Common myeloid progenitor, CD34-positive (primary cell): ENCODE measurements around the gene GNAI1.

ENCODE experiments used
- CTCF ChIA-PET: fragments of 350-600 bp; sonication (Branson Sonifier 250); formaldehyde crosslinking; loops from one replicate; lab custom pipeline; 2021; ENCODE audit warnings: antibody characterized with exemption; lab: Charles Lee
- POLR2A ChIA-PET: fragments of 350-600 bp; sonication (Branson Sonifier 250); formaldehyde crosslinking; loops from one replicate; lab custom pipeline; 2021; ENCODE audit warnings: antibody characterized with exemption; lab: Charles Lee
- DNase-seq, 3 donors: peaks; one replicate each; pipeline versions ENCODE4 v3.0.0 to v3.0.0-alpha.2; 2013
- H3K27ac ChIP-seq, 2 experiments: 1 replicate in 1 of 2; 2 replicates in 1 of 2; pipeline ENCODE4 v1.7.0; 2013; ENCODE audit warnings: inconsistent platforms in 2 of 2, low read length in 2 of 2, mild to moderate bottlenecking in 2 of 2, low read depth in 1 of 2, moderate library complexity in 1 of 2; ENCODE audit not compliant: severe bottlenecking in 2 of 2, insufficient read depth in 1 of 2, poor library complexity in 1 of 2
- H3K27me3 ChIP-seq, 5 experiments: replicated peaks in 2 of 5; 1 replicate in 3 of 5; 2 replicates in 2 of 5; pipeline versions ENCODE4 v1.6.1 to v1.7.0; 2013; ENCODE audit warnings: low read length in 4 of 5, mild to moderate bottlenecking in 2 of 5, moderate library complexity in 2 of 5, inconsistent platforms in 1 of 5; ENCODE audit not compliant: insufficient read depth in 5 of 5, control insufficient read depth in 4 of 5
- H3K36me3 ChIP-seq, 4 experiments: 1 replicate in 2 of 4; 2 replicates in 2 of 4; pipeline versions ENCODE4 v1.6.1 to v1.7.0; 2013; ENCODE audit warnings: low read length in 3 of 4, control low read depth in 1 of 4, mild to moderate bottlenecking in 1 of 4; ENCODE audit not compliant: control insufficient read depth in 4 of 4, insufficient read depth in 4 of 4
- H3K4me1 ChIP-seq, 4 experiments: 1 replicate in 3 of 4; 2 replicates in 1 of 4; pipeline versions ENCODE4 v1.6.1 to v1.7.1; 2013; ENCODE audit warnings: low read length in 3 of 4, mild to moderate bottlenecking in 3 of 4, control low read depth in 1 of 4, inconsistent platforms in 1 of 4, moderate library complexity in 1 of 4; ENCODE audit not compliant: control insufficient read depth in 4 of 4, insufficient read depth in 4 of 4; ENCODE audit errors: control extremely low read depth in 1 of 4
- H3K4me3 ChIP-seq, 7 experiments: 1 replicate in 4 of 7; 2 replicates in 3 of 7; pipeline versions ENCODE4 v1.5.1 to v1.7.0; 2013; ENCODE audit warnings: mild to moderate bottlenecking in 7 of 7, low read length in 6 of 7, moderate library complexity in 6 of 7, inconsistent platforms in 2 of 7, low read depth in 2 of 7, control low read depth in 1 of 7; ENCODE audit not compliant: insufficient read depth in 4 of 7, control insufficient read depth in 1 of 7; ENCODE audit errors: extremely low read depth in 1 of 7
- H3K9me3 ChIP-seq, 5 experiments: 1 replicate in 4 of 5; 2 replicates in 1 of 5; pipeline versions ENCODE4 v1.6.1 to v1.7.1; 2013; ENCODE audit warnings: low read length in 4 of 5, mild to moderate bottlenecking in 2 of 5, inconsistent platforms in 1 of 5, low read depth in 1 of 5, moderate library complexity in 1 of 5; ENCODE audit not compliant: control insufficient read depth in 4 of 5, insufficient read depth in 2 of 5; ENCODE audit errors: control extremely low read depth in 1 of 5
- WGBS: methylation state at CpG from one replicate; pipeline ENCODE4 v1.1.5; 2013; ENCODE audit not compliant: insufficient coverage; 5-methylcytosine and 5-hydroxymethylcytosine counted together

The GNAI1 gene

DNA sequence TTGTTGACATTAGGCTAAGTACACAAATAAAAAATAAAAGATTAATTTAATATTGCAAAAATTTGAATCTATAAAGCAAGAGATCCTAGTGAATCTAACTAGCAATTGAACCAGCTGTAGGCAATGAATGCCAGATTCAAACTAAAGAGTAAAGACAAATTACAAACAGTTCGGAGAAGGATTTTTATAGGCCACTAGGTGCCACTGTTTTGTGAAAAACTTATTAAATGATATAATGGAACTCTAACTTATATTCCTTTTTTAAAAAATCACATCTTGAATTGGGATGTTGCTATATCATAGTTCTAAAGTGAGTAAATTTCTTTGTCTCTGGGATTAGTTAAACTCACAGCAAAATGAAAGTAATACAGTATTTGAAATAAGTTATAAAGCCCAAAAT lies 39.1 kb upstream of the GNAI1 start:
- WGBS = no CpG with 5 or more reads among the region's 1 CpG
- Histone ChIP-seq H3K4me3 (no peak overlapping the region), H3K27me3 (no peaks in the 10 kb centered on the region), H3K4me1 (peaks cover 0 to 4% (median 0%) of the 10 kb centered on the region in 4 experiments), H3K27ac (no peak overlapping the region), H3K9me3 (no peaks in the 10 kb centered on the region), H3K36me3 (no peaks in the 10 kb centered on the region)
- ChIA-PET POLR2A (interaction anchor here (1.2 kb wide), 1 partner anchor 39 kb away, joined by 3 read pairs; the partner anchor contains the start of gene GNAI1), CTCF (interaction anchor here (0.8 to 4.4 kb wide), 15 partner anchors 10 to 361 kb away, joined by 3 to 31 read pairs (median 6); partner anchors contain the start of gene GNAI1)
- peak; percentile 31 to 60 (median 56) for DNase-seq

GRCh38 chr7:80097756-80098155 lies 36.9 kb upstream of the GNAI1 start:
- POLR2A ChIA-PET = interaction anchor here (0.8 kb wide), 1 partner anchor 31 kb away, joined by 3 read pairs; no protein-coding TSS in a partner anchor
- Histone ChIP-seq H3K27ac (no peak overlapping the region), H3K4me1 (peaks cover 0 to 4% (median 0%) of the 10 kb centered on the region in 4 experiments), H3K9me3 (peaks cover 0 to 4% (median 0%) of the 10 kb centered on the region in 5 experiments), H3K4me3 (no peak overlapping the region), H3K27me3 (no peaks in the 10 kb centered on the region), H3K36me3 (no peaks in the 10 kb centered on the region)
- DNase-seq = no peak
- no CpG with 5 or more reads among the region's 2 CpGs for WGBS
- CTCF ChIA-PET = interaction anchor here (0.9 to 4.4 kb wide), 9 partner anchors 8 to 293 kb away, joined by 3 to 31 read pairs (median 14); partner anchors contain the start of gene GNAI1

DNA sequence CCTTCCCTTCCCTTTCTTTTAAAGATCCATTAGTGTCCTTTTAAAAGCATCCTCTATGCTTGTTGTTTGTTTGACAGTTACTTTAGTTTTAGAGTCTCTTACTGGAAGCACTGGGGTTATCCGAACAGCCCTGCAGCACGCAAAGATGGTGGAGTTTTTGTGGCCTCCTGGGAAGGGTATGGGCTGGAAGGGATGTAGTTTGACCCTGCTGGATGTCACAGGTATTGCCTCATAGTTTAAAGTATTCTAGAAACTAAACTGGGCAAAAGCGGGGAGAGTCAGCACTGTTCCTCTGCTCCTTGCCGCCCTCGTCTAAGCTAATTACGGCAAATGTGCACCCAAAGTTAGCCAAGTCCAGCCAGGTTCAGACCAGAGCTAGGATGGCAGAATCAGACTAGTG lies 35.8 kb upstream of the GNAI1 start:
- Histone ChIP-seq H3K27ac (no peak overlapping the region), H3K27me3 (no peaks in the 10 kb centered on the region), H3K36me3 (no peaks in the 10 kb centered on the region), H3K4me1 (peaks cover 0 to 4% (median 0%) of the 10 kb centered on the region in 4 experiments), H3K4me3 (no peak overlapping the region), H3K9me3 (peaks cover 0 to 4% (median 0%) of the 10 kb centered on the region in 5 experiments)
- CTCF ChIA-PET = interaction anchor here (0.6 to 4.4 kb wide), 10 partner anchors 9 to 294 kb away, joined by 3 to 31 read pairs (median 3); no protein-coding TSS in a partner anchor
- DNase-seq = peak in 1 of 3 donors; percentile 20
- WGBS = 98% methylated on average over 6 of the region's 6 CpGs
- POLR2A ChIA-PET = no interaction called here

DNA sequence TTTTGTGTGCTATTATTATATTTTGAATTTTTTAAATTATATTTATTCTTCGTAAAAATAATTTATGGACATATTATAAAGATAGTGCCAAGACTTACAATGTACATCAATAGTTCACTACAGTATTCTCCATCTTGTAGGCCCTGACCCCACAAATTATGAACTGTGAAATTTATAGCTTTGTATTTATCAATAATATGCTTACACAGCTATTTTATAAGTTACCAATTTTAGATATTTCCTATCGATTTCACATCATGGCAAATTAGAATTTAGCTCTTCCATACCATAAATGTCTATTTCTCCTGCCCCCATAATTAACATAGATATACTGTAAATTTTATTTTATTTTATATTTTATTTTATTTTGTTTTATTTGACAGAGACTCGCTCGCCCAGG lies 34.4 kb upstream of the GNAI1 start:
- no peaks in the 10 kb centered on the region for H3K36me3 ChIP-seq
- no peak overlapping the region for H3K4me3 ChIP-seq
- no peaks in the 10 kb centered on the region for H3K27me3 ChIP-seq
- H3K9me3 ChIP-seq = peaks cover 0 to 4% (median 0%) of the 10 kb centered on the region in 5 experiments
- POLR2A ChIA-PET = no interaction called here
- CTCF ChIA-PET = interaction anchor here (0.6 to 4.1 kb wide), 9 partner anchors 11 to 293 kb away, joined by 3 to 22 read pairs (median 5); no protein-coding TSS in a partner anchor
- DNase-seq = no peak
- WGBS = 93% methylated on average over 2 of the region's 4 CpGs
- no peak overlapping the region for H3K27ac ChIP-seq
- peaks cover 0 to 10% (median 4%) of the 10 kb centered on the region in 4 experiments for H3K4me1 ChIP-seq

GRCh38 chr7:80105701-80106408 lies 28.8 kb upstream of the GNAI1 start:
- Histone ChIP-seq H3K27ac (peak overlapping the region; percentile 25 to 74), H3K27me3 (no peaks in the 10 kb centered on the region), H3K9me3 (peaks cover 0 to 4% (median 0%) of the 10 kb centered on the region in 5 experiments), H3K4me1 (peaks cover 26 to 50% (median 39%) of the 10 kb centered on the region in 4 experiments), H3K4me3 (peak overlapping the region in 1 of 7 experiments; percentile 14), H3K36me3 (no peaks in the 10 kb centered on the region)
- POLR2A ChIA-PET = interaction anchor here (0.5 to 1.8 kb wide), 2 partner anchors 29 to 113 kb away, joined by 3 to 7 read pairs; partner anchors contain the start of gene GNAI1
- WGBS = 0% methylated on average over 2 of the region's 3 CpGs
- CTCF ChIA-PET = interaction anchor here (0.7 to 12.7 kb wide), 7 partner anchors 8 to 39 kb away, joined by 3 to 136 read pairs (median 4); partner anchors contain the start of gene GNAI1
- DNase-seq = peak; percentile 48 to 78 (median 61)

DNA sequence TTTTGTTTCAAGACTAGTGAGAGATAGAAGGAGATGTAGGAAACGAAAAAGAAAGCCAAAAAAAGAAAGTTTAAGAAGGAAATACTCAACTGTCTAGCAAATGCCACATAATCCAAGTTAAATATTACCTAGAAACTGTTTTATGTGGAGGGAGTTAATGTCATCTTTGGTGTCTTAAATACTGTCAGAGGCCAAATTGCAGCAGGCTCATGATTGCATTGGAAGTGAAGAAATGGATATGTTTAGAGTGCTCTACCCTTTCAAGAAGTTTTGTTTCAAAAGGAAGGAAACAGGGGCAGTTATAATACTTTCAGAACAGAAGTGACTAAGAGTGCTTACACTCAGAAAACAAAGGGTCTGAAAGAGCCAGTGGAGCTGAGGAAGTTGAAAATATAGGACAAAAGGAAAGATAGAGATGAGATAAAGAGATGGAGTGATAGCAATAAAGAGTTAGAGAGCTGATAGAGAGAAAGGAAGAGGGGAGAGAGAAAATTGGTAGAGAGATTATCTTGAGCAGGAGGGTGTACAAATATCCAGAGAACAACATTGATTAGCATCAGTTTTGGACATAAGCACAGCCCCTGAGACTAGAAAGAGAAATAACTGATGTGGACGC lies 28.0 kb upstream of the GNAI1 start:
- POLR2A ChIA-PET = interaction anchor here (1.8 kb wide), 1 partner anchor 28 kb away, joined by 7 read pairs; the partner anchor contains the start of gene GNAI1
- H3K27ac ChIP-seq = peak overlapping the region; percentile 35 to 74
- peaks cover 0 to 5% (median 0%) of the 10 kb centered on the region in 5 experiments for H3K9me3 ChIP-seq
- no CpG with 5 or more reads among the region's 2 CpGs for WGBS
- CTCF ChIA-PET = interaction anchor here (1.0 to 12.7 kb wide), 6 partner anchors 10 to 38 kb away, joined by 3 to 136 read pairs (median 5); partner anchors contain the start of gene GNAI1
- no peaks in the 10 kb centered on the region for H3K27me3 ChIP-seq
- peak overlapping the region in 1 of 7 experiments; percentile 32 for H3K4me3 ChIP-seq
- DNase-seq = peak in 2 of 3 donors; percentile 52 to 69
- H3K4me1 ChIP-seq = peaks cover 26 to 56% (median 39%) of the 10 kb centered on the region in 4 experiments
- H3K36me3 ChIP-seq = no peaks in the 10 kb centered on the region
